ENCODE results near the gene RCAN3. TPM values are rescaled to one million over a fixed set of nuclear protein-coding genes. Genes with fewer than 3 reads are reported as not detected.

Gene RCAN3
- total and polyA plus RNA-seq, 2 of the 13 experiments (the other 11 are each of a cell fraction or from before 2014, with no cell fraction given), result 12.2 to 13.3 TPM

- Histone ChIP-seq H3K36me3 (replicated peaks in 1 of 2; ENCODE audit: control insufficient read depth in 1 of 2, insufficient read depth in 2 of 2, low read length in 2 of 2) (no peaks in the 10 kb centered on the region), H3K27me3 (ENCODE audit: control insufficient read depth in 1 of 2, insufficient read depth in 2 of 2, low read length in 2 of 2) (no peaks in the 10 kb centered on the region), H3K9ac (ENCODE audit: insufficient read depth, low read depth, low read length) (no peak overlapping the region), H3K27ac (ENCODE audit: extremely low read length, insufficient read depth, low read length) (no peak overlapping the region), H3K4me2 (ENCODE audit: low read depth, low read length) (no peak overlapping the region), H2AFZ (ENCODE audit: low read length) (no peak overlapping the region), H3K4me1 (ENCODE audit: insufficient read depth, low read length) (peaks cover 45% of the 10 kb centered on the region), H3K9me3 (ENCODE audit: low read length) (no peaks in the 10 kb centered on the region), H3K79me2 (ENCODE audit: insufficient read depth, low read length) (no peaks in the 10 kb centered on the region), H4K20me1 (ENCODE audit: insufficient read depth, low read length) (no peaks in the 10 kb centered on the region), H3K4me3 (replicated peaks in 1 of 3; ENCODE audit: insufficient read depth in 1 of 3, low read depth in 2 of 3, low read length in 3 of 3) (no peak overlapping the region)
- POLR2A ChIA-PET, result interaction anchor here (2.2 kb wide), 1 partner anchor 21 kb away, joined by 8 read pairs; no protein-coding TSS in a partner anchor
- ATAC-seq (peak; percentile 67), FAIRE-seq (peak; percentile 26), DNase-seq (ENCODE audit: low spot score) (no peak)
- in situ Hi-C loops (cut with HindIII; ENCODE audit: extremely low pct_ligation_motif_present, low pct_unique_long_range_greater_than_20kb), result no loop called here
- intact Hi-C loops (cut with micrococcal nuclease; ENCODE audit: unreplicated experiment), result loop anchor here (5.0 kb wide), 1 partner anchor 49 kb away; no protein-coding TSS in a partner anchor
- no TSS peak for BruUV-seq (replicated peaks)
- CTCF ChIA-PET (ENCODE audit: low intra/inter-chr PET ratio, low total read pairs), result no interaction called here
- 5% methylated on average over 4 of the region's 5 CpGs for WGBS (ENCODE audit: low lambda C conversion rate)
- TF ChIP-seq ATF6 (CRISPR knock-in tag; conservative IDR thresholded peaks at IDR 0.05), result no peak
- TF ChIP-seq HNRNPLL (IDR thresholded peaks at IDR 0.05; ENCODE audit: low read depth, low read length, poor library complexity, severe bottlenecking), result no peak
- TF ChIP-seq NCOA2 (CRISPR knock-in tag; IDR thresholded peaks at IDR 0.05), result 0 out of 2 replicates have a peak, but pooled peaks have one; percentile 25
- TF ChIP-seq FOXO1 (CRISPR knock-in tag; IDR thresholded peaks at IDR 0.05), result peak; percentile 19; the same call in 1 of the 2 replicates
- TF ChIP-seq MED1 (CRISPR knock-in tag; IDR thresholded peaks at IDR 0.05), result no peak; the same call in 1 of the 2 replicates
- no peak for TF ChIP-seq E2F1 (CRISPR knock-in tag; IDR thresholded peaks at IDR 0.05)
- no peak for TF ChIP-seq HBP1 (CRISPR knock-in tag; IDR thresholded peaks at IDR 0.05; ENCODE audit: low read depth)
- peak; percentile 73 for TF ChIP-seq PAXIP1 (CRISPR knock-in tag; conservative IDR thresholded peaks at IDR 0.05)
- TF ChIP-seq MTA1 (CRISPR knock-in tag; IDR thresholded peaks at IDR 0.05; ENCODE audit: borderline replicate concordance), result peak; percentile 57; the same call in 1 of the 2 replicates
- no peak for TF ChIP-seq CREM (IDR thresholded peaks at IDR 0.05)
- no peak for TF ChIP-seq CREM (CRISPR knock-in tag; IDR thresholded peaks at IDR 0.05)
- TF ChIP-seq FOXK1 (CRISPR knock-in tag; IDR thresholded peaks at IDR 0.05; ENCODE audit: borderline replicate concordance, low read depth), result peak; percentile 55; the same call in 1 of the 2 replicates
- TF ChIP-seq AGO1 (IDR thresholded peaks at IDR 0.05; ENCODE audit: low read depth, low read length, poor library complexity, severe bottlenecking), result no peak
- peak; percentile 78; the same call in 1 of the 2 replicates for TF ChIP-seq RXRB (CRISPR knock-in tag; IDR thresholded peaks at IDR 0.05; ENCODE audit: borderline replicate concordance)
- TF ChIP-seq HNF4A (CRISPR knock-in tag; IDR thresholded peaks at IDR 0.05), result peak; percentile 73
Observed at GRCh38 chr1:24588573-24588972, 85.9 kb downstream of the RCAN3 start.

Data from HepG2 (cell line).